Activated CD8-positive, alpha-beta memory T cell treated with anti-CD3 and anti-CD28 coated beads, Interleukin-2, amount 50 U/mL, for 4 hours (primary cell): ENCODE results near the gene CROCC2.

Experiments used
- DNase-seq: peaks from one replicate; pipeline ENCODE4 v3.0.0-alpha.2; 2020

CROCC2 gene

GRCh38 chr2:240906141-240906910 is at the start of gene CROCC2:
Gene CROCC2, plus strand, starts transcription at chr2:240906336. Its CDS starts 178 bp downstream, at chr2:240906514.
- DNase-seq: no peak

GRCh38 chr2:240857039-240858008 is 48.8 kb upstream of the CROCC2 start:
- DNase-seq: no peak

GRCh38 chr2:240858321-240858720 is 47.8 kb upstream of the CROCC2 start:
- DNase-seq: no peak

- no peak for DNase-seq
Measured at GRCh38 chr2:240858871-240859270, 47.3 kb upstream of the CROCC2 start.

GRCh38 chr2:240861547-240861946 is 44.6 kb upstream of the CROCC2 start:
- DNase-seq: no peak

- DNase-seq: no peak
Measured at GRCh38 chr2:240864475-240864874, 41.7 kb upstream of the CROCC2 start.

- no peak for DNase-seq
Measured at GRCh38 chr2:240865391-240865790, 40.7 kb upstream of the CROCC2 start.

- DNase-seq: no peak
Measured at GRCh38 chr2:240868286-240869108, 37.6 kb upstream of the CROCC2 start, which contains the start of gene AGXT. Gene AGXT, plus strand, starts transcription at chr2:240868824. Its CDS starts 42 bp downstream, at chr2:240868866.

GRCh38 chr2:240869109-240869955 is 36.8 kb upstream of the CROCC2 start:
- no peak for DNase-seq

GRCh38 chr2:240869956-240870875 is 35.9 kb upstream of the CROCC2 start:
- no peak for DNase-seq

- no peak for DNase-seq
Measured at GRCh38 chr2:240871071-240871958, 34.8 kb upstream of the CROCC2 start.

- DNase-seq: no peak
Measured at GRCh38 chr2:240872317-240873097, 33.6 kb upstream of the CROCC2 start.

GRCh38 chr2:240873098-240873788 is 32.9 kb upstream of the CROCC2 start:
- no peak for DNase-seq

GRCh38 chr2:240873805-240874714 is 32.1 kb upstream of the CROCC2 start:
- DNase-seq: no peak

GRCh38 chr2:240874715-240875227 is 31.4 kb upstream of the CROCC2 start:
- DNase-seq: no peak

GRCh38 chr2:240875228-240876034 is 30.7 kb upstream of the CROCC2 start:
- DNase-seq: no peak
